Duodenal mucosa (tissue), 2 donors: ENCODE measurements around the gene DAP.

ENCODE experiments used
- H3K27ac ChIP-seq: one replicate; pipeline ENCODE4 v1.7.0; 2013; ENCODE audit warnings: low read depth, low read length
- H3K27me3 ChIP-seq, 2 donors: one replicate each; pipeline ENCODE4 v1.7.0; 2013; ENCODE audit warnings: low read length in 2 of 2, control low read depth in 1 of 2; ENCODE audit not compliant: insufficient read depth in 2 of 2, control insufficient read depth in 1 of 2
- H3K36me3 ChIP-seq, 2 donors: one replicate each; pipeline ENCODE4 v1.7.0; 2013; ENCODE audit warnings: low read length in 2 of 2, control low read depth in 1 of 2; ENCODE audit not compliant: insufficient read depth in 2 of 2, control insufficient read depth in 1 of 2
- H3K4me1 ChIP-seq, 2 donors: one replicate each; pipeline ENCODE4 v1.7.0; 2013; ENCODE audit warnings: low read length in 2 of 2, control low read depth in 1 of 2; ENCODE audit not compliant: insufficient read depth in 2 of 2, control insufficient read depth in 1 of 2
- H3K4me3 ChIP-seq, 2 donors: one replicate each; pipeline ENCODE4 v1.7.0; 2013; ENCODE audit warnings: low read length in 2 of 2, low read depth in 1 of 2
- H3K9ac ChIP-seq, 2 donors: one replicate each; pipeline ENCODE4 v1.7.0; 2013; ENCODE audit warnings: low read length in 2 of 2, low read depth in 1 of 2
- H3K9me3 ChIP-seq, 2 donors: one replicate each; pipeline ENCODE4 v1.7.0; 2013; ENCODE audit warnings: low read length in 2 of 2, control low read depth in 1 of 2; ENCODE audit not compliant: control insufficient read depth in 1 of 2

Gene DAP

GRCh38 chr5:10684303-10685086, 76.5 kb downstream of the DAP start:
- Histone ChIP-seq H3K9ac (no peak overlapping the region), H3K9me3 (no peaks in the 10 kb centered on the region), H3K4me1 (no peaks in the 10 kb centered on the region), H3K27ac (no peak overlapping the region), H3K36me3 (peaks cover 30 to 50% of the 10 kb centered on the region in 2 donors), H3K27me3 (no peaks in the 10 kb centered on the region), H3K4me3 (no peak overlapping the region)

- no peaks in the 10 kb centered on the region for H3K27me3 ChIP-seq
- no peak overlapping the region for H3K4me3 ChIP-seq
- H3K36me3 ChIP-seq: peaks cover 32 to 60% of the 10 kb centered on the region in 2 donors
- no peaks in the 10 kb centered on the region for H3K4me1 ChIP-seq
- no peaks in the 10 kb centered on the region for H3K9me3 ChIP-seq
- H3K27ac ChIP-seq: no peak overlapping the region
- no peak overlapping the region for H3K9ac ChIP-seq
Observed at GRCh38 chr5:10682801-10683525, 78.1 kb downstream of the DAP start.

- no peak overlapping the region for H3K4me3 ChIP-seq
- peaks cover 40 to 70% of the 10 kb centered on the region in 2 donors for H3K36me3 ChIP-seq
- no peaks in the 10 kb centered on the region for H3K9me3 ChIP-seq
- no peaks in the 10 kb centered on the region for H3K27me3 ChIP-seq
- H3K9ac ChIP-seq: no peak overlapping the region
- H3K27ac ChIP-seq: no peak overlapping the region
- H3K4me1 ChIP-seq: no peaks in the 10 kb centered on the region
Observed at GRCh38 chr5:10681731-10682679, 79.0 kb downstream of the DAP start.

DNA sequence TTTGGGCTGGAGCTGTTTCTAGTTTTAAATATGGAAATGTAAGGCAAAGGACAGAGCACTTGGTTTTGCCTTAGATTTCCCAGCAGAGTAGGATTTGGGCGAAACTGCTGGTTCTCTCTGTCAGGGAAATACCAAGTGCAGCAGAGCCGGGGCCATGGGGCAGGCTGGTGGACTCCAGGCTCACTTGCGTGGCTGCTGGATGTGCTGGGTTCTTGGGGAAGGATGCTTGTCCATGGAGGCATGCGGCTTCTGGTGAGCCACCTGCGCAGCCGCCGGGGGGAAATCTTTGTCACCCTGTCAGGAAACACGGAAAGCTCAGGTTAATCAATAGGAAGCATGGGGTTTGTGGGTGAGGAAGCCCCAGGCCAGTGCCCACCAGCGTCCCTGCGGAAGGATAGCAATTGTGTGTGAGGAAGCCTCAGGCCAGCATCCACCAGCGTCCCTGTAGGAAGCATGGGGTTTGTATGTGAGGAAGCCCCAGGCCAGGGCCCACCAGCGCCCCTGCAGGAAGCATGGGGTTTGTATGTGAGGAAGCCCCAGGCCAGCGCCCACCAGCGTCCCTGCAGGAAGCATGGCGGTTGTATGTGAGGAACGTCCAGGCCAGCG, 80.1 kb downstream of the DAP start:
- no peak overlapping the region for H3K4me3 ChIP-seq
- no peaks in the 10 kb centered on the region for H3K27me3 ChIP-seq
- H3K4me1 ChIP-seq: no peaks in the 10 kb centered on the region
- peaks cover 40 to 66% of the 10 kb centered on the region in 2 donors for H3K36me3 ChIP-seq
- H3K27ac ChIP-seq: no peak overlapping the region
- H3K9me3 ChIP-seq: no peaks in the 10 kb centered on the region
- H3K9ac ChIP-seq: no peak overlapping the region

- H3K36me3 ChIP-seq: peaks cover 40 to 66% of the 10 kb centered on the region in 2 donors
- no peak overlapping the region for H3K9ac ChIP-seq
- H3K27ac ChIP-seq: no peak overlapping the region
- H3K9me3 ChIP-seq: no peaks in the 10 kb centered on the region
- no peaks in the 10 kb centered on the region for H3K27me3 ChIP-seq
- H3K4me1 ChIP-seq: no peaks in the 10 kb centered on the region
- no peak overlapping the region for H3K4me3 ChIP-seq
Observed at GRCh38 chr5:10679336-10679988, 81.6 kb downstream of the DAP start.

DNA sequence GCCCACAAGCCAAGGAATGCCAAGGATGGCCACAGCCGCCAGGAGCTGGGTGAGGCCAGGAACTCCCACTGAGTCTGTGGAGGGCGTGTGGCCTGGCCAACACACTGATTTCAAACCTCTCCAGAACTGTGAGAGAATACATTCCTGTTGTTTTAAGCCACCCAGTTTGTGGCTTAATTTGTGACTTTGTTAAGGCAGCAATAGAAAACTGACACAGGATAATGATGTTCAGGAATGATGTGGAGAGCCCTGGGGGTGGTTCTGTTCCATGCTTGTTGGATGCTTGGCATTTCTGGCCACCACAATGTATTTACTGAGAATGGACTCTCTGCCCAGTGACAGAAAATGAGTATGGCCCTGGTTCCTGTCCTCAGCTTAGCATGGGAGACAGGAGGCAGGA, 82.8 kb downstream of the DAP start:
- no peak overlapping the region for H3K9ac ChIP-seq
- no peaks in the 10 kb centered on the region for H3K9me3 ChIP-seq
- H3K36me3 ChIP-seq: peaks cover 40 to 61% of the 10 kb centered on the region in 2 donors
- H3K27ac ChIP-seq: no peak overlapping the region
- H3K27me3 ChIP-seq: no peaks in the 10 kb centered on the region
- no peak overlapping the region for H3K4me3 ChIP-seq
- no peaks in the 10 kb centered on the region for H3K4me1 ChIP-seq

- no peak overlapping the region for H3K9ac ChIP-seq
- H3K27ac ChIP-seq: no peak overlapping the region
- no peaks in the 10 kb centered on the region for H3K27me3 ChIP-seq
- peaks cover 32 to 54% of the 10 kb centered on the region in 2 donors for H3K36me3 ChIP-seq
- H3K9me3 ChIP-seq: no peaks in the 10 kb centered on the region
- H3K4me1 ChIP-seq: no peaks in the 10 kb centered on the region
- H3K4me3 ChIP-seq: no peak overlapping the region
Observed at GRCh38 chr5:10677533-10677932, 83.5 kb downstream of the DAP start.

DNA sequence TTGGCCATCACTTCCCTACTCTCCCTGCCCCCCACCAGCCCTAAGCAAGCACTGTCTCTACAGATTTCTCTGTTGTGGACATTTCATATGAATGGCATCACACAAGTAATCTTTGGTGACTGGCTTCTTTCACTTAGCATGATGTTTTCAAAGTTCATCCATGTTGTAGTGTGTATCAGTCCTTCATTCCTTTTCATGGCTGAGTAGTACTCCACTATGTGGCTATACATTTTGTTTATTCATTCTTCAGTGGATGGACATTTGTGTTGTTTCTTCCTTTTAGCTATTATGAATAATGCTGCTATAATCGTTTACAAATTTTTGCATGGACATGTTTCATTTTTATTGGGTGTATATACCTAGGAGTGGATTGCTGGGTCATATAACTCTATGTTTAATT, 84.1 kb downstream of the DAP start:
- no peak overlapping the region for H3K4me3 ChIP-seq

DNA sequence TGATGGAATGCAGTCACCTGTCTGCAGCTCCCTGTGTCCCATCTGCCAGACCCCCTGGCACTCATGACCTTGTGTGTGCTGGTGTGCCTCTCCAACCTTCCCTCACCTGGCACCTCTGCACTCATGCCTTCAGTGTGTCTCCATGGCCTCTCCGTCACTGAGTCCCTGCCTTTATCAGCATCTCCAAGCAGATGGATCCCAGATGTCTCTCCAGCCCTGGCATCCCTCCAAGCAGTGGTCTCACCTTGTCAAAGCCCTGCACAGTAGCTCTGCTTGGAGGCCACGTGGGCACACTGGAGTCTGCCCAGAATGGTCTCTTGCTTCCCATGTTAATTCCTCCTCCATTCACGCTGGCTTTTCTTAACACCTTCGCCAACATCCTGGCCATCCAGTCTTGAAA, 84.8 kb downstream of the DAP start:
- Histone ChIP-seq H3K4me3 (no peak overlapping the region), H3K9me3 (no peaks in the 10 kb centered on the region), H3K36me3 (peaks cover 26 to 42% of the 10 kb centered on the region in 2 donors), H3K4me1 (no peaks in the 10 kb centered on the region), H3K9ac (no peak overlapping the region), H3K27ac (no peak overlapping the region), H3K27me3 (no peaks in the 10 kb centered on the region)

More for the DNA sequence above, 84.1 kb downstream of the DAP start:
- Histone ChIP-seq H3K9ac (no peak overlapping the region), H3K9me3 (no peaks in the 10 kb centered on the region), H3K4me1 (no peaks in the 10 kb centered on the region), H3K27ac (no peak overlapping the region), H3K36me3 (peaks cover 29 to 48% of the 10 kb centered on the region in 2 donors), H3K27me3 (no peaks in the 10 kb centered on the region)
